H9 (cell line): ENCODE data around the gene PCDH9. TPM values are rescaled to one million over a fixed set of nuclear protein-coding genes. Genes with fewer than 3 reads are reported as not detected.

Experiments used
- DNase-seq: peaks from one replicate; pipeline ENCODE4 v3.0.0-alpha.2; 2017
- H2AFZ ChIP-seq: one replicate; pipeline ENCODE4 v1.6.1; 2013; ENCODE audit warnings: mild to moderate bottlenecking, low read length, control low read depth, moderate library complexity
- H2AK5ac ChIP-seq: 2 replicates; pipeline ENCODE4 v1.6.1; 2013; ENCODE audit warnings: low read length, control low read depth, mixed read lengths; ENCODE audit not compliant: insufficient read length
- H2BK120ac ChIP-seq: one replicate; pipeline ENCODE4 v1.6.1; 2013; ENCODE audit warnings: low read depth, mild to moderate bottlenecking, low read length, control low read depth, inconsistent platforms; ENCODE audit not compliant: poor library complexity, severe bottlenecking
- H2BK12ac ChIP-seq: 2 replicates; pipeline ENCODE4 v1.6.1; 2013; ENCODE audit warnings: low read length, control low read depth, mixed read lengths, low read depth; ENCODE audit not compliant: insufficient read length
- H2BK15ac ChIP-seq: 2 replicates; pipeline ENCODE4 v1.6.1; 2013; ENCODE audit warnings: low read depth, low read length, control low read depth
- H2BK20ac ChIP-seq: one replicate; pipeline ENCODE4 v1.6.1; 2013; ENCODE audit warnings: low read depth, mild to moderate bottlenecking, low read length, control low read depth, inconsistent platforms; ENCODE audit not compliant: poor library complexity, severe bottlenecking
- H2BK5ac ChIP-seq: 2 replicates; pipeline ENCODE4 v1.6.1; 2013; ENCODE audit warnings: low read length, control low read depth, mixed read lengths; ENCODE audit not compliant: insufficient read length
- H3K14ac ChIP-seq: 2 replicates; pipeline ENCODE4 v1.6.1; 2013; ENCODE audit warnings: low read length, control low read depth; ENCODE audit not compliant: insufficient read depth
- H3K18ac ChIP-seq: 2 replicates; pipeline ENCODE4 v1.6.1; 2013; ENCODE audit warnings: low read depth, mild to moderate bottlenecking, mixed read lengths, low read length, control low read depth; ENCODE audit not compliant: insufficient read length
- H3K23ac ChIP-seq: 2 replicates; pipeline ENCODE4 v1.6.1; 2013; ENCODE audit warnings: low read length, control low read depth, mixed read lengths, low read depth; ENCODE audit not compliant: insufficient read length
- H3K23me2 ChIP-seq: 2 replicates; pipeline ENCODE4 v1.6.1; 2013; ENCODE audit warnings: low read depth, mild to moderate bottlenecking, mixed read lengths, low read length, control low read depth; ENCODE audit not compliant: insufficient read length, poor library complexity, severe bottlenecking
- H3K27ac ChIP-seq: 2 replicates; pipeline ENCODE4 v1.5.1; 2013; ENCODE audit warnings: low read length, control low read depth, mixed read lengths, low read depth; ENCODE audit not compliant: insufficient read length
- H3K27me3 ChIP-seq: 2 replicates; pipeline ENCODE4 v1.6.1; 2013; ENCODE audit warnings: low read length, control low read depth, inconsistent platforms; ENCODE audit not compliant: insufficient read depth
- H3K4ac ChIP-seq: 2 replicates; pipeline ENCODE4 v1.6.1; 2013; ENCODE audit warnings: low read depth, mild to moderate bottlenecking, control low read depth, inconsistent platforms, low read length, moderate library complexity
- H3K4me1 ChIP-seq: 2 replicates; pipeline ENCODE4 v1.6.1; 2013; ENCODE audit warnings: low read length, control low read depth, inconsistent platforms; ENCODE audit not compliant: insufficient read depth
- H3K4me2 ChIP-seq: 2 replicates; pipeline ENCODE4 v1.6.1; 2013; ENCODE audit warnings: low read length, control low read depth, mixed read lengths; ENCODE audit not compliant: insufficient read length, insufficient read depth
- H3K56ac ChIP-seq: 2 replicates; pipeline ENCODE4 v1.6.1; 2013; ENCODE audit warnings: low read depth, mild to moderate bottlenecking, mixed read lengths, low read length, control low read depth; ENCODE audit not compliant: insufficient read length
- H3K79me1 ChIP-seq: 2 replicates; pipeline ENCODE4 v1.6.1; 2013; ENCODE audit warnings: low read depth, mild to moderate bottlenecking, moderate library complexity, low read length, control low read depth, inconsistent platforms; ENCODE audit not compliant: insufficient read depth, poor library complexity, severe bottlenecking
- H3K79me2 ChIP-seq: 2 replicates; pipeline ENCODE4 v1.6.1; 2013; ENCODE audit warnings: low read length, control low read depth, inconsistent platforms; ENCODE audit not compliant: insufficient read depth
- H3K9ac ChIP-seq: 2 replicates; pipeline ENCODE4 v1.6.1; 2013; ENCODE audit warnings: low read length, control low read depth, mixed read lengths; ENCODE audit not compliant: insufficient read length; ENCODE audit errors: extremely low read depth
- H3K9me3 ChIP-seq: one replicate; pipeline ENCODE4 v1.6.1; 2013; ENCODE audit warnings: low read depth, low read length, inconsistent platforms; ENCODE audit not compliant: control insufficient read depth
- H3T11ph ChIP-seq: one replicate; pipeline ENCODE4 v1.6.1; 2013; ENCODE audit warnings: mild to moderate bottlenecking, low read length, control low read depth, inconsistent platforms
- H4K20me1 ChIP-seq: one replicate; pipeline ENCODE4 v1.6.1; 2013; ENCODE audit not compliant: control insufficient read depth, insufficient read length, insufficient read depth
- H4K5ac ChIP-seq: 2 replicates; pipeline ENCODE4 v1.6.1; 2013; ENCODE audit warnings: low read depth, mild to moderate bottlenecking, mixed read lengths, low read length, control low read depth; ENCODE audit not compliant: insufficient read length
- H4K8ac ChIP-seq: replicated peaks from 2 replicates; pipeline ENCODE4 v1.6.1; 2013; ENCODE audit warnings: low read length, control low read depth, mixed read lengths, low read depth; ENCODE audit not compliant: insufficient read length
- H4K91ac ChIP-seq: 2 replicates; pipeline ENCODE4 v1.6.1; 2013; ENCODE audit warnings: low read depth, mild to moderate bottlenecking, moderate library complexity, mixed read lengths, low read length, control low read depth; ENCODE audit not compliant: insufficient read length
- H3K27ac Mint-ChIP-seq, 3 experiments: 2 replicates in 2 of 3; 3 replicates in 1 of 3; pipeline ENCODE4 v1.8.0; 2020 to 2021; ENCODE audit warnings: mixed read lengths in 3 of 3, mild to moderate bottlenecking in 1 of 3, moderate library complexity in 1 of 3
- H3K27me3 Mint-ChIP-seq: 2 replicates; pipeline ENCODE4 v1.8.0; 2021; ENCODE audit warnings: low read depth, mild to moderate bottlenecking, moderate library complexity, mixed read lengths
- H3K36me3 Mint-ChIP-seq, 3 experiments: 2 replicates in 2 of 3; 3 replicates in 1 of 3; pipeline ENCODE4 v1.8.0; 2020 to 2021; ENCODE audit warnings: low read depth in 3 of 3, mixed read lengths in 3 of 3; ENCODE audit not compliant: insufficient read depth in 1 of 3
- H3K4me1 Mint-ChIP-seq, 2 experiments: 2 replicates each; pipeline ENCODE4 v1.8.0; 2020; ENCODE audit warnings: mixed read lengths in 2 of 2
- H3K4me3 Mint-ChIP-seq, 2 experiments: 2 replicates in 1 of 2; 3 replicates in 1 of 2; pipeline ENCODE4 v1.8.0; 2020 to 2021; ENCODE audit warnings: mild to moderate bottlenecking in 2 of 2, mixed read lengths in 2 of 2, moderate library complexity in 1 of 2
- H3K9me3 Mint-ChIP-seq, 2 experiments: 2 replicates in 1 of 2; 3 replicates in 1 of 2; pipeline ENCODE4 v1.8.0; 2020; ENCODE audit warnings: mild to moderate bottlenecking in 2 of 2, mixed read lengths in 2 of 2, moderate library complexity in 1 of 2
- CTCF ChIP-seq: fragments of 200-600 bp; sonication (generic); conservative IDR thresholded peaks from 3 replicates; pipeline ENCODE4 v1.8.0; 2021; ENCODE audit warnings: antibody characterized with exemption, mild to moderate bottlenecking
- WGBS: extraction: QIAGEN DNeasy Blood & Tissue Kit; methylation state at CpG from one replicate; pipeline ENCODE4 v1.1.7; 2013; ENCODE audit warnings: missing lambda C conversion rate, low lambda C conversion rate, mixed read lengths; ENCODE audit not compliant: insufficient read length; ENCODE audit errors: extremely low coverage; 5-methylcytosine and 5-hydroxymethylcytosine counted together
- total RNA-seq: library from RNA; stranded (reverse); gene quantifications from 2 replicates; pipeline ENCODE4 v1.2.1, GENCODE V29; 2021

Gene PCDH9
- total RNA-seq, 1 experiment from 2014 or later, result 0.11 TPM

GRCh38 chr13:67122251-67122650 lies 107.9 kb downstream of the PCDH9 start:
- Histone ChIP-seq H2BK5ac (no peak overlapping the region), H3K9me3 (no peaks in the 10 kb centered on the region), H4K91ac (no peak overlapping the region), H3K56ac (no peak overlapping the region), H4K5ac (no peak overlapping the region), H2BK15ac (no peak overlapping the region), H3K23me2 (no peaks in the 10 kb centered on the region), H3K4ac (no peak overlapping the region), H3K79me2 (no peaks in the 10 kb centered on the region), H3K4me2 (no peak overlapping the region), H3K18ac (no peak overlapping the region), H2BK12ac (no peak overlapping the region), H3K9ac (no peak overlapping the region), H3K14ac (no peak overlapping the region), H3K27ac (no peak overlapping the region), H3K27me3 (no peaks in the 10 kb centered on the region), H3K79me1 (no peaks in the 10 kb centered on the region), H3T11ph (no peak overlapping the region), H2BK120ac (no peak overlapping the region), H4K8ac (no peak overlapping the region), H4K20me1 (no peaks in the 10 kb centered on the region), H2BK20ac (no peak overlapping the region), H3K4me1 (no peaks in the 10 kb centered on the region), H2AFZ (no peak overlapping the region), H2AK5ac (no peak overlapping the region), H3K23ac (no peak overlapping the region)
- no peak for DNase-seq
- TF ChIP-seq CTCF, result no peak
- WGBS, result no CpG with 5 or more reads among the region's 6 CpGs
- H3K27me3 Mint-ChIP-seq, result no peaks in the 10 kb centered on the region
- H3K27ac Mint-ChIP-seq, result no peak overlapping the region
- no peaks in the 10 kb centered on the region for H3K36me3 Mint-ChIP-seq
- no peak overlapping the region for H3K4me3 Mint-ChIP-seq
- H3K9me3 Mint-ChIP-seq, result no peaks in the 10 kb centered on the region
- peaks cover 0 to 2% of the 10 kb centered on the region in 2 experiments; a peak in 2 of 4 replicates for H3K4me1 Mint-ChIP-seq
